HG03196 (cell line): ENCODE data around the gene UBE2QL1.

Experiments used
- ATAC-seq: cut with Tn5 transposase; IDR thresholded peaks from one replicate; pipeline ENCODE4 v1.9.1; 2021; ENCODE audit not compliant: unreplicated experiment

Gene UBE2QL1

DNA sequence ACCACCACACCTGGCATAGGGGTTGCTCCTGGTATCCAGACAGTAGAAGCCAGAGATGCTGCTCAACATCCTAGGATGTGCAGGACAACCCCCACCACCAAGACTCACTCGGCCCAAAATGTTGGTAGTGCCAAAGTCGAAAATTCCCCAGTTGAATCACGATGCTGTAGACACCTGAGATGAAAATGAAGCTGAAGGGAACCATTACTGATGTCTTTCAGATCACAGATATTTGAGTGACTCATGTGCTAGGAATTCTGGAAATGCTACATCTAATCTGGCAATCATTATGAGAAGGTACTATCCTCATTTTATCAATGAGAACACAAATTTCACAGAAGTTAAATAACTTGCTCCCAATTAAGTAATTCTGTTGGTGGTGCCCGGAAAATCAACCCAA lies 21.0 kb upstream of the UBE2QL1 start:
- ATAC-seq = no peak

DNA sequence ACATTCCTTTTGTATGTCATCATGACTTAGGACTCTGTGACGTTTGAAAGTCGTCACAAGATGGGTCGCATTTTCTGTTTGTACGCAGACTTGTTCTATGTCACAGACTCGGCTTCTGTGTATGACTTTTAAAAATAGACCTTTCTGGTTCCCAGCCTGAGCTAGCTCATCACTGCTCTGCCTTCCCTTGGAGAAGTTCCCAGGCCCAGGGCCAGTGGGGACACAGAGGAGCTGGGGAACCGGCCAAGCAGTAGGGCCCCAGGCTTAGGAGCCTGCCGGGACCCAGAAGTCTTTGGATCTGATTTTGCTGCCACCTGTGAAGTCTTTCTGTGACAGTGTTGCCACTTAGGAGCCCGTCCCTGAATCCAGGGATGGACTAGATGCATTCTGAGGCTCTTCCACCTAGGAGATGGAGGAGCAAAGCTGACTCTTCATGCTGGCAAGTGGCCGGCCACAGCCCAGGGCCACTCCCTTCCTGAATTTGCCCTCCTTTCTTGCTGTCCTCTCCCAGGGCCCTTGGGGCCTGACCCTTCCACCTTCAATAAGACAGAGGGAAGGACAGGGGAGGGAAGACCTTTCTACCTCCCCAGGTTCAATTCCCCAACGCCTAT lies 18.1 kb upstream of the UBE2QL1 start:
- no peak for ATAC-seq

DNA sequence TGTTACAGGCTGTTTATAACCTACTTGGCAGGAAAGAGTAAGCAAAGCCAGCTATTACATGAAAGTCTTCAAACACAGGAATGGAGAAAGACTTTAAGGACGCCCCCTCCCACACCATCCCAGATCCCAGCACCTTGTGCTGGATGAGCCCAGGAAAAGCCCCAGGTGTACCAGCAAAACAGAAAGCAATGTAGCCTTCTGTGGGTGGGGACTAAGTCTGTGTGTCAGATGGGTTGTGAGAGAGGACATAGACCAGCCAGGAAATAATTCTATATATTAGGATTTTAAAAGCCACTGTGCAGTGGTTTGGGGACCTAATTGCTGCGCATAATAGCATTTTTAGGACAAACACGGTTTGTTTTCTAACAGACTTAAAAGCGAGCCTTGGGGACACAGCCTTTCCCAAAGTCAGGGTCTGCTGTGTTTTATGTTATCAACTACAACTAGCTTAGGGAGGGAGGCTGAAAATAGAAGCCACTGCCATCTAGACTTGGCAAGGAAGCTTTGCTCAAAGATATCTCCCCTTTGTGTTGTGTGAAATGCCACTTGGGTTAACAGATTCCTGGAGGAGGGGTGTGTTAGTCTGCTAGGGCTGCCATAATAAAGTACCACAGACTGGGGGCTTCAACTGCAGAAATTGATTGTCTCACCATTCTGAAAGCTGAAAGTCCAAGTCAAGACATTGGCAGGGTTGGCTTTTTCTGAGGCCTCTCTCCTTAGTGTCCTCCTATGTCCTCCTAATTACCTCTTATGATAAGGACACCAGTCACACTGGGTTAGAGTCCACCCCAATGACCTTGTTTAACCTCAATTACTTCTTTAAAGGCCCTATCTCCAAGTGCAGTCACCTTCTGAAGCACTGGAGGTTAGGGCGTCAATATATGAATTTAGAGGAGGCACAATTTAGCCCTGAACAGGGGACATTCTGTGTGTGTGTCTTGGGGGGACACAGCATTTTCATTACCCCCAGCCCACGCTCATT lies 17.2 kb upstream of the UBE2QL1 start:
- no peak for ATAC-seq

DNA sequence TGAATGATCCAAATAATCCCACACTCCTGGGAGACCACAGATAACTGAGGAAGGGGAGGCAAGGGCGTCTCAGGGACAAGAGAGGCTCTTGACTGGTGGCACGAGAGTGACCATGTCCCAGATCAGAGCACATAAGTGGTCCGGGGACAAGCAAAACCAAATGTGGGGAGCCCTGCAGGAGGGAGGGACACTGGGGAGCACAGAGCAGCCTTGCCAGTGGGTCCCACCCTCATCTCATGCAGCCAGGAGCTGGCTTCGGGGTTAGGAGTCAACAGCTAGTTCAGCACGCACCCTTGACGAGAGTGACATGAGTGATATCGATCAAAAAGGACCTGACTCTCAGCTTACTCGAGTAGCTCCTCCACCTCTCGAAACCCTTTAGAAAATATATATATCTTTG lies 16.5 kb upstream of the UBE2QL1 start:
- no peak for ATAC-seq

DNA sequence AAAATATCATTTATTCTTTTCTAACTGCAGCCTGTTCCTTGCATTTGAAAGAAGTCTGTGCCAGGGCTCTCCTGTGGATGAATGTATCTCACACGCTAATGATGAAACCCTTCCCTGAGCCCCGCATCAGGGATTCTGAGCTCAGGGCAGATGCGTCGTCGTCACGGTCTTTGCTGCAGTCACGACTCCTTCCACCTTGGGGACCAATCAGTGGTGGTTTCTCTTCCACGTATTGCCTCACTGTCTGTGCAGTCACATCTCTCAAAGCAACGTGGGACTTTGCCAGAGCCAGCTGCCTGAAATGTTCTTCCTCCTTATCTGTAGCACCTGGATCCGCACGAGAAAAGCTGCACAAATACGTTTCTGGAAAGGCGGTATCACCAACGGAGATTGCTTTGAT lies 13.9 kb upstream of the UBE2QL1 start:
- no peak for ATAC-seq

DNA sequence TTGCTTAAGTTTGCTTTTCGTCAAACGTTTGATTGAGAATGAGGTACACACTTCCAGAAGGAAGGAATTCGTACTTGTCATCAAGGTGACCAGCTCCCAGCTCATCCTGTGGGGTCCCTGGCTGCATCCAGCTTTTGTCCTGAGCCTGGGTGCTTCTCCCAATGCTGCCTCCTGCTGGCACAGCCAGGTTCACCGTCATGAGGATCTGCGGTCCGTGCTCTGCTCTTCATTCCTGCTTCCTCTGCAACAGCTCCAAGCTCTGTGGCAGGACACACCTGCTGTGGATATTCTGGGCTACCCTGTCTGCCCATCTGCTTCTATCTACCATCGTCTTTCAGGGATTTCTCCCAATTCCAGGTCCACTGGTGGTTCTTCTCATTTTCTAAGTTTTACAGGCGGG lies 13.3 kb upstream of the UBE2QL1 start:
- ATAC-seq = no peak

DNA sequence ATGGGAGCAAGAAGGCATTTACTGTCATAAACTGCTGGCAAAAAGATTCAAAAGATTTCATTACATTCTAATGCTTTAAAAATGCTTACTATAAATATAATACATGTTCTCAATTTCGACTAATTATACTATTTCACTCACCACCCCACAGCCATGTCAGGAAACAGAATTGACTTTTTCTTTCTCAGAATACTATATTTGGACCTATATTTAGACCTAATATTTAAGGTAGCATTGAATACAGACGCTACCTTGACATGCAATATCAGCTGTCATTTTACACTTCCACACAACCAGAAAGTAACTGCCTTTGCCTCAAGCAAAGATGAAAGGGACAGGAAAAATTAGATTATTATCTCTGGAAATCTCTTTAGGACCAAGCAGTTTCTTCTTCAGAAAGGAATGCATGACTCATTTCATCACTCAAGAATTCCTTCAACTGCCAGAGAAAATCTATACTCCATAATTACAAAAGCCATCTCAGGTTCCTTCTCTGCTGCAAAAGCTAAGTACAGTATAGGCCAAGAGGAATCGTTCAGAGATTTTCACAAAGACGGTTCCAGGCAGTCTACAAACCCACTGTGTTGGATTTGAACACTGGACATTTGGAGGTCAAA lies 11.8 kb upstream of the UBE2QL1 start:
- ATAC-seq = no peak

DNA sequence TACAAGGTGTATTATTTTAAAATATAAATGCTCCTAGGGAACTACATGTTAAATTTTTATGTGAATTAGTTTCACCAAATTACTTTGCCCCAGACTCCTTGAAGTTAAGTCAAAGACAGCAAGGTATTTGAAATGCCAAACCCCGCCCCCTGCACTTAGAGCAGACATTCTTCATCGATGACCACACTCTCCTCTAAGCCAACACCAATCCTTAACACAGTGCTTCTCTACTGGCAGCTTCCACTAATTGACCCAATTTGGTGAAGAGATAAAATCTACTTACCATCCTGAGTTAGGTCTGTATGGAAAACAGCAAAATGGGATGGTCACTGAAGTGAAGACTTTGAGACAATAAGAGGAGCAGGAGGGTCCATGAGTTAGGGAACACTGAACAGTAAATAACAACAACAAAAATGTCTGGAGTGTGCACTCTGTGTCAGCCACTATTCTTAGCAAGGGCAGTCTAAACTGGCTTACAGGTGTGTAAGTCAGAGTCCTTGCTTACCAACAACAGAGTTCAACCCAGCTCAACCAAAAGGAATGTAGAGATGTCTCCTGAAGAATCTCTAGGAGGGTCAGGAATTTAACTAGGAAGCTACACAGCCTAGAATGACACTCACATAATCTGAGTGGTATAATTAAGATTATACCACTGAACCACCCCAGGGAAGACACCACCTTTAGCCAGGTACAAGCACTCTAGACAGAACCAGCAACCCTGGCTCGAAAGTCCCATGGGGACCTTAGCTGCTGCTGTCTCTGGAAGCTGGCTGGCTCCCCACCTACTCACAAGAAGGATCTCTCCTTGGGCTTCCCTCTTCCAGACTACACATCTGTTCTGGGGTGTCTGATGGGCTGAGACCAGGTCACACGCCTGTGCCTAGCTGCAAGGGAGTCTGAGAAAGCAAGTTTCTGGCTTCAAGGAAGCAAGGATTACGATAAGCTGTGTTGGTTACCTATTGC lies 8.8 kb upstream of the UBE2QL1 start:
- no peak for ATAC-seq

DNA sequence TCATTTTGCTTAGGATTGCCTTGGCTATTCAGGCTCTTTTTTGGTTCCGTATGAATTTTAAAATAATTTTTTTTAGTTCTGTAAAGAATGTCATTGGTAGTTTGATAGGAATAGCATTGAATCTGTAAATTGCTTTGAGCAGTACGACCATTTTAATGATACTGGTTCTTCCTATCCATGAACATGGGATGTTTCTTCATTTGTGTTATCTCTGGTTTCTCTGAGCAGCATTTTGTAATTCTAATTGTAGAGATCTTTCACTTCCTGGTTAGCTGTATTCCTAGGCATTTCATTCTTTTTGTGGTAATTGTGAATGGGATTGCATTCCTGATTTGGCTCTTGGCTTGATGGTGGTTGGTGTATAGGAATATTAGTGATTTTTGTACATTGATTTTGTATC lies 6.3 kb upstream of the UBE2QL1 start:
- no peak for ATAC-seq

DNA sequence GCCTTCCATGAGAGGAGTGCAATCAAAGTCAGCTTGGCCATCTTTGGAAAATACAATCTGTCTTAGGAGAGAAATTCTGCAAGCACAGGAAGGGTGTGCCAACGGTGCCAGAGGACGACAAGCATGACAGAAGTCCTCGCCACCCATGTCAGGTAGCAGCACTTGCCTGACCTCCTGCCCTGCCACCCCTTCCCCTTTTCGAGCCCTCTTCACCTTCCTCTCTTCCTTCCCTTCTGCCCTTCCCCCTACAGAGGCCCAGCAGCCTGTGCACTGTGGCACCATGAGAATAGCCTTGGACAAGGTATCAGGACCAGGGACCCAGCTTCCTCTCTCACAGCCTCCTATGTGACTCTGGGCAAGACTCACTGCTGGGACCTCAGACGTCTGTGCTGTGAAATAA lies 5.3 kb upstream of the UBE2QL1 start:
- no peak for ATAC-seq

DNA sequence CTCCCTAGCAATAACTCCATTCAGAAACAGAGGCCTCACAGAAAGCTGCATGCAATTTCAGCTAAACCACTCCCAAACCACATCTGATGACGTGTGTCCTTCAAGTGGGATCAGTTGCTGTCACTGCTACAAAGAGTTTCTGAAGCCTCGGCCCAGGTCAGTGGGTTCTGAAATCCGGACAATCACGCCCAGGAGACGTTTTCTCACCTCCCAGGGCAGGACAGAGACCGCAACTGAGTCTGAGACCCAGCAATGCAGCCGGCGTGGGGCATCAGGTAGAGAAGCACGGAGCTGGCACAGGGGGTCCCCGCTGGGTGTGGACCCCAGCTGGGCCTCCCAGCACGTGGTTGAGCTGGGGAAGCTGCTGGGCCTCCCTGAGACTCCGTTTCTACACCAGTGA lies 2.6 kb upstream of the UBE2QL1 start:
- no peak for ATAC-seq

DNA sequence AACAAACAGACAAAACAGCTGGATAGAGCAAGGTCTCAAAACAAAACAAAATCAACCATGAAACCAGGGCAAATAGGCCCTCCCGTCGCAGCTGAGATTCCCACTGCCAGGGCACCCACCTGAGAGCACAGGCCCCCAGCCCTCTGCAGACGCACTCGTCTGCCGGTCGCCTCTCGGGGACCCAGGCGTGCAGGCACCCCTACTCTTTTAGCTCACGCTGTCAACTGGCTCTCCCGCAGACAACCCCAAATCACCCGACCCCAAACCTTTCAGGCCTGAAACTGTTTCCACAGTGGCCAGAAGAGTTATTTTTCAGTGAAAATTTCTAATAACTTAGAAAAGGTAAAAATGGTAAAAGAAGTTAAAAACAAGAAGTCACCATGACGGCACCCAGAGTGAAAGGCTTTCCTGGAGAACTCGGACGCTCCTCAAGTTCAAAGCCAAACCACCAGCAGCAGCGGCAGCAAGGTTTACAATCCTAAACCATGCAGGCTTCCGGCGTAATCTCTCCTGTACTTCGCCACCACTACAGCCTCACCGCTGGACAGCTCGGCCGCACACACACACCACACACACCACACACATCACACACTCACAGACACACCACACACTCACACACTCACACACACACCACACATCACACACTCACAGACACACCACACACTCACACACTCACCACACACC lies 1.9 kb upstream of the UBE2QL1 start:
- no peak for ATAC-seq

DNA sequence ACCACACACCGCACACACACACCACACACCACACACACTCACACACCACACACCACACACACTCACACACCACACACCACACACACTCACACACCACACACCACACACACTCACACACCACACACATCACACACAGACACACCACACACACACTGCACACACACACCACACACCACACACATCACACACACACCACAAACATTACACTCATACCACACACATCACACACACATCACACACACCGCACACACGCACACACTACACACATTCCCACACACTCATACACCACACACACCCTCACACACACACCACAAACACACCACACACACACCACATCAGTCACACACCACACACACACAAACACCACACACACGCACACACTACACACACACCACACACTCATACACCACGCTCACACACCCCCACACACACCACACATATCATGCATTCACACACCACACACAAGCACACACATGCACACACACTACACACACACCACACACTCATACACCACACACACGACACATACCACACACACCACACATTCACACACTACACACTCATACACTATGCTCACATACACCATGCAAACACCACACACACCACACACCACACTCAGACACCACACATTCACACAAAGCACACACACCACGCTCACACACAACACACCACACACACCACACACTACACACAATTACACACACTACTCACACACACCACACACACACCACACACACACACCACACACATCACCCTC lies 1.1 kb upstream of the UBE2QL1 start:
- ATAC-seq = no peak

DNA sequence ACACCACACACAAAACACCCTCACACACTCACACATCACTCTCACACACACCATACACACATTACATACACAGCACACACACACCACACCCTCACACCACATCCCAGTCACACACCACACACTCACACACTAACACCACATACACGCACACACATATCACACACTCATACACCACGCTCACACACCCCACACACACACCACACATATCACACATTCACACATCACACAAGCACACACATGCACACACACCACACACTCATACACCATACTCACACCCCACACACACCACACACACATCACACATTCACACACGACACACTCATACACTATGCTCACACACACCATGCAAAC lies 543 bp upstream of the UBE2QL1 start:
- ATAC-seq = no peak

DNA sequence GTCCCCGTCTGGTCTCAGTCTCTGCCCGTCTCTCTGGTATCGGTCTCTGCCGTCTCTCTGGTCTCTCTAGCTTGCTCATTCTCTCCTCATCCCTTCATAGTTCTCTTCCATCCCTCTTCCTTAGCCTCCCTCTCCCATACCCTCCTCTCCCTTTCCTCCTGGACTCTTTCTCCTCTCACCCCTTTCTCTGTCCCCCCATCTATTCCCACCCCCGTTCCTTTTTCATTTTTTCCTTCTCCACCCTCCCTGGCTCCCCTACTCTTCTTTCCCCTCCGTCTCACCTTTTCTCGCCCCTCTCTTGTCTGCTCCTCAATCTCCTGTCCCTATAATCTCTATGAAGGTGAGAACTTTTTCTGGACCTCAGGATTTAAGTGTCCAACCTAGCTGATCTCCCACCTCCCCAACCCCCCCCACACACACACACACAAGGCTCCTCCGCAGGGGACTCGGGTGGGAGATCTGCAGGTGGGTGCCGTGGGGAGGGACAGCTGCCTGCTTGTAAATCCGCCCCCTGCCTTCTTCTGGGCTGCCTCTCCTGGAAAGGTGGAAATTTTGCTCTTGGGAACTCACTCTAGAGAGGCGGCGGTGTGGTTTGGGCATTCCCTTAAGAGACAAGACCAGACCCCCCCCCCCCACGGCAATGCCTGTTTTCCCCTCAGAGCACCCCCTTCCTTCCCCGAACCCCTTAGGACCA lies 953 bp downstream of the UBE2QL1 start:
- no peak for ATAC-seq

DNA sequence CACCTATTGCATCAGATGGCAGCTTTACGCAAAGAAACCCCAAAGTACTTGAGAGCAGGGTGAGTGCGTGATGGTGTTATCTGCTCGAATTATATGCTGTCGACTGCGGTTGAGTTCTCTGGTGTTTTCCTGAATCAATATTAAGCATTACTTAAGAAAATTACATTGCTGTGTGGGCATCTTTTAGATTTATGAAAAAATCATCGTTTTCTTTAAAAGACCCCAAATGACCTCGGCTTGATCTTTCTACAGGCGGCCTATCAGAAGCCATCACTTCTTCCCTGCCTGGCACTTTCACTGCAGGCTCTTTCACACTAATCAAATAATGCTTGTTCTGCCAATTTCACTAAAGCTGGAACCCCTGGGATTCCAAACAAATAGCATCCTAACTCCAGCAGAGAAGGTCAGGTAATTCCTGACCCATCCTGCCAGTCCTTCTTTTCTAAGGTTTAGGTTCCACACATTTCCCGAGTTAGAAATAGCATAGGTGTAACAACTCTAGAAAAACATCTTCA lies 1.7 kb downstream of the UBE2QL1 start:
- ATAC-seq = no peak

DNA sequence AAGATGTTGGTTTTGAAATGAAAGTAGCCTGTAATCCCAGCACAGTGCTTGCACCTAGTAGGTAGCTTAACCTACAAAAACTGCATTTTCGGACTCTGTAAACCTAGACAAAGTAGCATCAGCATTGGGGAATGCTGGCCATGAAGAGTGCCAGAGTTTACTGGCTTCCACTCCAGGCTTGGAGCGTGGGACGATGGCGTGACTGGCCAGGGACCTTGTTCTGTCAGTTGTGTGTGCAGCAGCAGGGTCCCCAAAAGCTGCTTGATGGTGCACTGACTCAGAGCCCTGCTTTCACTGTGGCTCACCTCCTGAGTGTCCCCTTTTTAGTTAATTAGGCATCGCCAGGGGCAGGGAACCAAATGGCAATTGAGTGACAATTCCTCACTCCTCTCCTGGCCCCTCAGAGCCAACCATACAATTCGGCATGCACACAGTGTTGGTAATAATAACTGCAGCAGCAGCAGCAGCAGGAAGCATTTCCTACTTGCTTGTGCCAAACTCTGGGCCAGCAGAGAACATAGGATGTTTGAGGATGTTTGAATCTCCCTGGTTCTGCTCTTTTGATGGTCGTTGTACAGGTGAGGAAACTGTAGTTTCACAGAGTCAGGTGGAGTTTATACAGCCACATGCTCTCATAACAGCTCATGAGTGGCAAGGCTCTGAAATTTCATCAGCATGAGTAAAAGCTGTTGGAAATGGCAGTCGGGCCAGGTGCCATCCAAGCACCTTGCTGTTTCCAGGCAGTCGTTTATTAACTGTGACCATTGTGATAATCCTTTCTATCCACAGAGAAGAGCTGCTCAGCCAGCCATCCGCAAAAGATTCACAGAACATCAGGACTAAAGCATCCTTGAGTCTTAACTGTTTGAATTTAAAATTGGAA lies 4.2 kb downstream of the UBE2QL1 start:
- ATAC-seq = no peak
